NCI-H524 treated with DMSO at 0.1 percent for 48 hours (cell line): ENCODE data around the gene TRIM46.
"Not testable (repeated sequence)": the region's sequence is repeated elsewhere in the genome, so short reads cannot be mapped to it uniquely, and the experiment has no call there.

ENCODE experiments used
- DNase-seq: peaks from one replicate; lab custom pipeline; 2025; lab: John Stamatoyannopoulos, UW

The TRIM46 gene

GRCh38 chr1:155205969-155206593, 32.4 kb downstream of the TRIM46 start:
- DNase-seq, result no peak

DNA sequence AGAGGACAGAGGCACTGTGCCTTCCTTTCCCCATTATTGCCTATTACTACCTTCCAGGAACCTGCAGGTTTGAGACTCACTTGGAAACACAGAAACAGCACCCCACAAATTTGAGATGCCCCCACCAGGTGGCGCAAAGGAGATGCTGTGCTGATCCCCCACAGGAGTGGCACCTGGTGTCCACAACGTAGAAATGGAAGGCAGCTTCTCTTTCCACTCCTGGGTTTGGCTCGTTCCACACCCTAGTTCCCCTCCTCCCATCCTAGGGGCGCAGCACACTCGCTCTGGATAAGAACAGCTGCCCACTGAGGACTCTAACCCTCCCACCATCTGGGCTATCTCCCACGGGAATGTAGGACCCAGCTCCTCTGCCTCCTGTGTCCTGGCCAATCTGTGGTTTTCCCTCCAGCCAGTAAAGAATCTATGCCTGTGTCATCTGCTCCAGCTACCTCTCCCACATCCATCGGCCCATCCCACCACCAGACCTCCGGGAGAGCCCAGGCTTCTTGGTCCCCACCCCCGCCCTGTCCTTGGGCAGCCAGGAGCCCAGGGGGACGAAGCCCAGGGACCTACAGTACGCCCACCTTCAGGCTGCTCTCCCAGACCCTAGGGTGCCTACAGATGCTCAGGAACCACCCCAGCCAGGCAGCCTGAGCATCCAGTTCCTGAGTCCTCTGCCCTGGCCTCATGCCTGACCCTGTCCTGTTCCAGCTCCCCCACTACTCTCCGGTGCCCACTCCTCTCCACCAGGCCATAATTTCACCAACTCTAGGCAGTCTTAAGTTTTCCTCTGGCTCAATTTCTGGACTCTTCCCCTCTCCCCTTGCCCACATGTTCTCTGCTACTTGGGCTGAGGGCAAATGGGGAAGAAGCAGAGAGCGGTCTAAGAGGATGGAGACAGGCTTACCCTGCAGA, 33.5 kb downstream of the TRIM46 start:
- peak; percentile 92 for DNase-seq

GRCh38 chr1:155207806-155208540, 34.3 kb downstream of the TRIM46 start, which contains the start of gene THBS3:
TSS of gene THBS3 (minus strand) at chr1:155207897. CDS start at chr1:155207876, 21 bp downstream.
- DNase-seq, result peak; percentile 7

- peak; percentile 32 for DNase-seq
Observed at GRCh38 chr1:155208541-155209311, 35.1 kb downstream of the TRIM46 start, which contains the start of gene MTX1. TSS of gene MTX1 (plus strand) at chr1:155208695. CDS start at chr1:155208805, 110 bp downstream.

DNA sequence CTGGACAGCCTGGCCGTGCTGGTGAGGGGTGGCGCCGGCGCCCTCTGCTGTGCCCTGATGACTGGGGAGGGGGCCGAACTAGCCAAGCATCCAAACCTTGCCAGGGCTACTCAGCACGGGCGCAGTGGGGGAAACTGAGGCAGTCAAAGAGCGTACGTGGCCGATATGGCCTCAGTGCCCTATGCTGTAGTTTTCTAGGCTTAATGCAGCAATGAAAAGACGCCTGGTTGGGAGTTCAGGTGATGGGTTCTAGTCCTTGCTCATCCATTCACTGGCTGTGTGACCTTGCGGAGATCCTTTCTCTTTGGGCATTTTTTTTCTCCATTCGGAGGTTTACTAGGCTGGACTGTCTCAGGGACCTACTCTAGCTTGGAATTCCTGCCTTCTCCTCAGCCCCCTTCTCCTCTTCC, 35.7 kb downstream of the TRIM46 start:
- DNase-seq, result no peak

DNA sequence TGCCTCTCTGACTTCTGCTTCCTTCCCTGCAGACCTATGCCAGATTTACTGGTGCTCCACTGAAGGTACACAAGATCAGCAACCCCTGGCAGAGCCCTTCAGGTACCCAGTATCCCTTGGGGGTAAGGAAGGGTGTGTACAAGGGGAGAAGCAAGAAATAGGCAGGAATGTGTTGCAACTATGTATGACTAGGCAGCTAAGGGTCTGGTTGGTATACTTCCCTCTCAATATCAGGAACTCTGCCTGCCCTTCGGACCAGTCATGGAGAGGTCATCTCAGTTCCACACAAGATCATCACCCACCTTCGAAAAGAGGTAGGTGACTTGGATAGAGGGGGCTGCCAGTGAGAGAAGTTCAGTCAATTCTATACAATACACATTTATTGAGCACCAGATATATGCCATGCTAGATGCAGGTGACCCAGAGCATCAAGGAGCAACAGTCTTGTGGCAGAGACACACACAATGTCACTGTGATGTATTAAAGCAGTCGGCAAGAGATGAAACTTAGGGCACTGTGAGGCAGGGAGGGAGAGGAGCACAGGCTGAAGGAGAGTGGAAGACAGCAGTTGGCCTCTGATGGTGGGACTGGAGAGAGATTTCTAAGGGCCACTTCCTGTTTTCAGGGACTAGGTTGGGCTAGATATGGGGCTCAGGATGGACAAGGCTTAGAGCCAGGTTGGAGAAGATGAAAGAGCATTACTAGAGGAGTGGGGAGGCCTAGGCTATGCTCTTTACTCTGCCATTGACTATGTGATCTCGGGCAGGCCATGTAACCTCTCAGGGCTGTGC, 36.9 kb downstream of the TRIM46 start:
- DNase-seq, result no peak

- DNase-seq, result not testable (repeated sequence)
Observed at GRCh38 chr1:155211381-155212050, 37.9 kb downstream of the TRIM46 start.

DNA sequence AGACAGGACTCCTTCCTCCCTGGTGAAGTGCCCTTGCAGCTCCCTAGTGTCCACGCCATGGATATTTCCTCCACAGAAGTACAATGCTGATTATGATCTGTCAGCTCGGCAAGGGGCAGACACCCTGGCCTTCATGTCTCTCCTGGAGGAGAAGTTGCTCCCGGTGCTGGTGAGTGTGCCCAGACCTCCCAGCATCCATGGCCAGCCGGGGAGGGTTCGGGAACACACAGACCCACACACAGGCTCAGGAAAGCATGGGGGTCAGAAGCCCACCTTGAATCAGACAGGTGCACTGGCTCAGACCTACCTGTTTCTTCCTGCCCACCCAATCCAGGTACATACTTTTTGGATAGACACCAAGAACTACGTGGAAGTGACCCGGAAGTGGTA, 38.4 kb downstream of the TRIM46 start:
- DNase-seq, result not testable (repeated sequence)

- DNase-seq, result not testable (repeated sequence)
Observed at GRCh38 chr1:155214702-155215101, 41.1 kb downstream of the TRIM46 start.

- DNase-seq, result no peak
Observed at GRCh38 chr1:155218854-155219591, 45.4 kb downstream of the TRIM46 start.

GRCh38 chr1:155219592-155220031, 46.0 kb downstream of the TRIM46 start:
- DNase-seq, result no peak

- DNase-seq, result not testable (repeated sequence)
Observed at GRCh38 chr1:155220211-155220965, 46.7 kb downstream of the TRIM46 start.

GRCh38 chr1:155223047-155223446, 49.4 kb downstream of the TRIM46 start:
- no peak for DNase-seq

DNA sequence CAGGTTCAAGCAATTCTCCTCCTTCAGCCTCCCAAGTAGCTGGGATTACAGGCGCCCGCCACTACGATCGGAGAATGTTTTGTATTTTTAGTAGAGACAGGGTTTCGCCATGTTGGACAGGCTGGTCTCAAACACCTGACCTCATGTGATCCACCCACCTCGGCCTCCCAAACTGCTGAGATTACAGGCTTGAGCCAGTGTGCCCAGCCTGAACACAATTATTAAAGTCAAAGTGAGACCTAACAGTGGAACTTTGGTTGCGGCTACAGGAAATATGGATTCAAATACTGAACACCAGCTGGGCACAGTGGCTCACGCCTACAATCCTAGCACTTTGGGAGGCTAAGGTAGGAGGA, 51.7 kb downstream of the TRIM46 start:
- DNase-seq, result not testable (repeated sequence)

- DNase-seq, result peak; percentile 44
Observed at GRCh38 chr1:155226188-155226909, 52.7 kb downstream of the TRIM46 start.

- DNase-seq, result peak; percentile 28
Observed at GRCh38 chr1:155226910-155227260, 53.2 kb downstream of the TRIM46 start.

- DNase-seq, result peak; percentile 88
Observed at GRCh38 chr1:155227261-155228095, 53.8 kb downstream of the TRIM46 start.
